ENCODE results near the gene TIMM21.

Gene TIMM21

DNA sequence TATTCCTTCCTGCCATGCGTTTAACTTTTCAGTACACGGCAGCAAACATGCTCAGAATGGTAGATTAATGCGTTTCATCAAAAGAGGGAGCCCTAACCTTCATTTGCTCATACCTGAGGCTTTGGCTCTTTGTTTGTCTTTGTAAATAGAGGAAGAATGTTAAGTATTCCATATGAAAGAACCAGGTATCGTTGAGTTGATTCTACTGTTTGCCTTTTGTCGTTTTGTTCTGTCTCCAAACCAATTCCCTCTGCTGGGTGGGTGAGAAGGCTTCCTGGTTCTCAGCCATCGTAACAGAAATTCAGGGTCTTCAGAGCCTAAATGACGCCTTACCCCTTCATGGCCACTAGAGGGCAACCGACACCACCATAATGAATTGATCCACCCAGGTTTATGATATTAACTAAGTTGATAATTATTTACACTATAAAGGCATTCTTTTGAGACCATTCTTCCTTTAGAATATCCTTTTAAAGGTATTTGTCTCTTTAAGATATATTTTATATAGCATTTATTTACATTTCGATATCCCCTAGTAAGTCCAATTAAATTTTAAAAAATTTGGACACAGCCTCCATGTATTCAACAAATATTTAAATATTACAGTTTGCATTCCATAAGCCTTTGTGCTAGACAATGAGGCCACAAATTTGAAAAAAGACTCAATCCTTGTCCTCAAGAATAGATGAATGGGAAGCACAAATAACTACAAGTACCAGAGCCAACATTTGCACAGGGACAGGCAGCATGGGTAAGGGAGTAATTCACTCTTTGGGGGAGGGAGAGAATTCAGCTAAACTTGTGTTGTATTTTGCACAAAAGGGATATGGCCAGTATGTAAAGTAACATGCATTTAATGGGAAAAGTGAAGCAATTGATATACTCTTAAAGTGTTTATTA is 48.1 kb downstream of the TIMM21 start:
- FAIRE-seq = peak; percentile 82

DNA sequence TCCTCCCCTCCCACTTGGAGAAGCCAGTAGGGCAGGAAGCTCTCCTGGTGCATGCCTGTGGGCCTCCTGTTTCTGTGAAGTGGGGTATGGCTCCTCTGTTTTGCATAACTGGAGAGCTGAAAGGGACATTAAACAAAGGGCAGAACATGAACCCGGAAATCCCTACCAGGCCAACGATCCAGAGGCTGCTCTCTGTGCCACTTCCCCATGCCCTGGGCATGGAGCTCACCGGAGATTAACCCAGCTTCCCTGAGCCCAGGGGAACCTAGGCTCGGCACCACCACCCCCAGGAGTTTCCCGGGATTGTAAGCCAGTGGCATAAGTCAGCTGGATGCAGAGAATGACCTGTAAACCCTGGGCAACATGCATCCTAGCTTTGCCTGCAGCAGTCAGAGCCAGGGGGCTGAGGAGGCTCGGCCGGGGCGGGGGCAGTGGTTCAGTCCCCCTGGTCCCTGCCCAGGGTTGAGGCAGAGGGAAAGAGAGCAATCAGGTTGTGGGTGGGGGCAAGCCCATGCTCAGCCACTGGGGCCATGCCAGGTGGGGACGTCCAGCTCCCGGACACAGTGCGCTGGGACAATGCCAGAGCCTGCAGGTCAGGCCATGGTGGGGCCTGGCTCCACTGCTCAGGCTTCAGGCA is 49.5 kb downstream of the TIMM21 start:
- FAIRE-seq = no peak

DNA sequence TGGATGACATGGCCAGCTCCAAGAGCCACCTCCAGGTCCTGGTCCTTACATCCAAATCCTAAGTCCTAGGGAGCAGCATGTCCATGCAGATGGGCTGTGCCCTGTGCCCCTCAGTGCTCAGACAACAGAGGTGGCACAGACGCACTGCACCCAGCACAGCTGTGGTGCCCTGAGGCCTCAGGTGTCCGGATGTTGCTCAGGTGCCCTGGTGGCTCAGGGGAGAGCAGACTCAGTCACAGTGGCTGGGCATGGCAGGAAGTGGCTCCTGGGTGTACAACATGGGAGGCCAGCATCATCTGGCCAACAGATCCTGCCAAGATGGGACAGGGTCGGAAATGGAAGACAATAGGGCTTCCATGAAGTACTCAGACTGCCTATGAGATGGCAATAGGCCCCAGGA is 50.1 kb downstream of the TIMM21 start:
- FAIRE-seq = no peak

DNA sequence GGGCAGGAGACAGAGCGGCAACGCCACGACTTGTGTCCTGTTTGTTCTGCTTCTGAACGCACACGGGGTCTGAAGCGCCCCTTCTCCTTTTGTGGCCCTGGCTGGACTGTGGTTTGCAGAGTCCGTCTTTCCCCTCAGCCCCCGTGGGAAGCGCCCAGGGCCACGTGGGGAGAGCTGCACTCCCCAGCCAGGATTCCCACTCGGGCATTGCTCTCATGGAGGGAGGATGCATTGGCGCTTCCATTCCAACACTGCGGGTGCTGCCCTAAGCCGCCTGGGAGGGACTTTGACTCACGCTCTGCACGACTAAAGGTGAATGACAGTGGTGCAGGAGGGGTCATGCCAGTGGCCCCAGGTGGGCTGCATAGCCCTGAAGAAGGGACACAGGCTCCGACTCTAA is 52.5 kb downstream of the TIMM21 start:
- FAIRE-seq = no peak

DNA sequence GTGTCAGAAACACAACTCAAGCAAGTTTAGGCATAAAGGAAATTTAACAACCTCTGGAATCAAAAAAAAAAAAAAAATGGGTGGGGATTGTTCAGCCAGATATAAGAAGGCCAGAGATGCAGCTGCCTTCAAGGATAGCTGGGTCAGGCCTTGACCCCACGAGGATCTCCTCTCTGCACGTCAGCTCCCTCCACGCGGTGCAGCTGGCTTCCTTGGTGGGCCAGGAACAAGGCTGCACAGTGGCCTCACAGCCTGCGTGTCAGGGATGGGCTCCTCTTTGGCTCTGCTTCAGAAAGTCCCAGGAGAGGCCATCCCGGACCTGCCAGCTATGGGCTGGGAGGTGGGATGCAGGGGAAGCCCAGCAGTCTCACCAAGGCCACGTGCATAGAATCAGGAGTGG is 55.5 kb downstream of the TIMM21 start:
- FAIRE-seq = no peak

DNA sequence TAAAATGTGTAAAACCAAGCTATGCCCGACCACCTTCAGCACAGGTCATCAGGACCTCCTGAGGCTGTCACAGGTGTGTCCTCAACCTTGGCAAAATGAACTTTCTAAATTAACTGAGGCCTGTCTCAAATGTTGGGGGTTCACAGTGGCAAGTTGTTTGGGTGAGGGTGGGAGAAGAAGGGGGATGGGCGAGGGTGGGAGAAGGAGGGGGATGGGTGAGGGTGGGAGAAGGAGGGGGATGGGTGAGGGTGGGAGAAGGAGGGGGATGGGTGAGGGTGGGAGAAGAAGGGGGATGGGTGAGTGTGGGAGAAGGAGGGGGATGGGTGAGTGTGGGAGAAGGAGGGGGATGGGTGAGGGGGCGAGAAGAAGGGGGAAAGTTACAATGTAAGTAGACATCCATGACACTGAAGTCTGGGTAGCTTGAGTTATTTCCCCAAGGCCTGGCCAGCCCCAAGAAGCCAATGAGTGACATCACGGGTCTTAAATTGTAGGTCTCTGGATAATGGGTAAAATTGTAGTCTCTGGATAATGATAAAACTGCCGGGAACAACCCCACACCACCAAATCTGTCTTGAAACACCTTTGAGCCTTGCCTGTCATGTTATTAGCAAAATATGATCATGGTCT is 56.3 kb downstream of the TIMM21 start:
- FAIRE-seq = no peak
